HFF-Myc (cell line): Measurements from ENCODE around the gene SEC61G.

Experiments used
- DNase-seq: peaks from one replicate; pipeline ENCODE4 v3.0.0-alpha.2; 2011; ENCODE audit warnings: low read depth; ENCODE audit errors: extremely low read depth
- H3K4me3 ChIP-seq: replicated peaks from 2 replicates; pipeline ENCODE4 v1.5.1; 2011; ENCODE audit warnings: low read depth, mild to moderate bottlenecking, control low read depth, low read length
- CTCF ChIP-seq: IDR thresholded peaks from 2 replicates; pipeline ENCODE4 v1.5.1; 2012; ENCODE audit warnings: mild to moderate bottlenecking, low read depth, low read length, control low read depth; ENCODE audit errors: missing control alignments

SEC61G gene

GRCh38 chr7:54758702-54759592 is at the start of gene SEC61G:
SEC61G (minus strand) TSS chr7:54759211; CDS start chr7:54757588, 1,623 bp downstream.
- DNase-seq, result peak; percentile 94
- no peak for TF ChIP-seq CTCF
- H3K4me3 ChIP-seq, result peak within 1 kb of the TSS; percentile 89

GRCh38 chr7:54802841-54803240 is 43.8 kb upstream of the SEC61G start:
- no peak for DNase-seq
- no peak overlapping the region for H3K4me3 ChIP-seq
- TF ChIP-seq CTCF, result no peak

GRCh38 chr7:54802114-54802513 is 43.1 kb upstream of the SEC61G start:
- no peak for DNase-seq
- no peak overlapping the region for H3K4me3 ChIP-seq
- no peak for TF ChIP-seq CTCF

GRCh38 chr7:54799792-54800191 is 40.8 kb upstream of the SEC61G start:
- no peak overlapping the region for H3K4me3 ChIP-seq
- no peak for DNase-seq
- no peak for TF ChIP-seq CTCF

GRCh38 chr7:54798530-54798929 is 39.5 kb upstream of the SEC61G start:
- no peak for DNase-seq
- TF ChIP-seq CTCF, result no peak
- no peak overlapping the region for H3K4me3 ChIP-seq

GRCh38 chr7:54796853-54797252 is 37.8 kb upstream of the SEC61G start:
- TF ChIP-seq CTCF, result no peak
- no peak for DNase-seq
- no peak overlapping the region for H3K4me3 ChIP-seq
